Measurements from ENCODE around the gene EFR3B.

EFR3B gene

DNA sequence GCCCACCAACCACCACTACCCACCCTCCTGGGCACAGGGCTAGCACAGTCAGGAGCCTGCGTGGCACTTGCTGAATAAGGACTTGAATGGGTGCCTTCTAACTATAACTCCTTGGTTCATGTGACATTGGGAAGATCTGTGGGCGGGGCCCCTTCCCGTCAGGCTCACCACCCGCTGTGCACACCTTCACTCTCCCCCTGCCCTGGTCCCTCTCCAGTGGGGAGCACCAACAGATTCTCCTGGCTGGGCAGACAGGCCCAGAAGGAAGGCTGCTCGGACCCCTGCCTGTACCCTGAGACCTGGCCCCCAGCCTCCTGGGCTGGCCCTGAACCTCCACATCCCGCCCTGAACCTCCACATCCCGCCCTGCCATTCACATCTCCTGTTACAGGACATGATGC lies 159.9 kb downstream of the EFR3B start:
- no peak for TF ChIP-seq ZNF274 (IDR thresholded peaks at IDR 0.05; ENCODE audit: low read depth, low read length)
- no peak overlapping the region for H3K4me3 ChIP-seq (ENCODE audit: low read length)

DNA sequence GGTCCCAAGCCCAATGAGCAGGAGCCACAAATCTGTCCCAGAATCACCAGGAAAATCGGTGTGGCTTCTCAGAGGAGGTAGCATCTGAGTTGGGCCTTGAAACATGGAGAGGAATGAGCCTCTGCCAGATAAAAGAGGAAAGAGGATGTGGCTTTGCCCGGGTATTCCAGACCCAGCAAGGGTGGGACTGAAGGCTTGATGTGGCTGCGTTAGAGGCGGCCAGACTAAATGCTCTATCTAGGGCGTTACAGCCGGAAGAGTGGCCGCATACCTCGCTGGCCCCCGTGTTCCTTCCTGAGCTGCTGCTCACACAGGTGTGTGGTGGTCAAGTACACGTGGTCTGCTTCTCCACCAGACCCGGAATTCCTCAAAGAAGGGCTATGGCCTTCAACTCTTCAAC lies 160.4 kb downstream of the EFR3B start:
- no peak overlapping the region for H3K4me3 ChIP-seq (ENCODE audit: low read length)
- no peak for TF ChIP-seq ZNF274 (IDR thresholded peaks at IDR 0.05; ENCODE audit: low read depth, low read length)

DNA sequence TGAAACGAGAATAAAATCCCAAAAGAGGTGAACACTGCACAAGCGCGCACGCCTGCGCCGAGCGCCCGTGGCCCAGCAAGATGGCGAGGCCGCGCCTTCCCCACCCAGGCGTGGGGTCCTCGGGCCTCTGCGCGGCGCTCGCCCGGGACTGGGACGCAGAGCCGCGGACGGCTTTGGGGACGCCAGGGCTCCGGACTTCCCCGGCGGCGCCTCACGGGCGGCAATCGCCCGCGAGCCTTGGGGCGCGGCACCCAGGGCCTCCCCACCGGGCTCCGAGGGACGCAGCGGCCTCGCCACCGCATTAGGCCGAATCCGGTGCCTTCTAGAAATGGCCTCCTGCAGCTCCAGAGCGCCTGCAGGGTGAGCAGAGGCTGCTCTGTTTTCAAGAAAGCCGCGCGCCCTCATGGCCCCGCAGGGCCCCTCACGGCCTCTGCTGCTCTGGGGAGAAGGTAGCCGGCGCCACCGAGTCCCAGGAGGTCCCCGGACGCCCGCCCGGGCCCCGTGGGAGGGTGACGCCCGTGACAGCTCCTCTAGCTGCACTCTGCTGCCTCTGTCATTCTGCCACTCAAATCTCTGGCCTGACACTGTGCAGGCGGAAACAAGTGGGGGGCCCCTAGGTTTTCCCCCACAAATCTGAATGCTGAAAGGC lies 162.4 kb downstream of the EFR3B start:
- H3K4me3 ChIP-seq (ENCODE audit: low read length) = peak overlapping the region; percentile 24; the same call in 1 of the 2 replicates
- no peak for TF ChIP-seq ZNF274 (IDR thresholded peaks at IDR 0.05; ENCODE audit: low read depth, low read length)

DNA sequence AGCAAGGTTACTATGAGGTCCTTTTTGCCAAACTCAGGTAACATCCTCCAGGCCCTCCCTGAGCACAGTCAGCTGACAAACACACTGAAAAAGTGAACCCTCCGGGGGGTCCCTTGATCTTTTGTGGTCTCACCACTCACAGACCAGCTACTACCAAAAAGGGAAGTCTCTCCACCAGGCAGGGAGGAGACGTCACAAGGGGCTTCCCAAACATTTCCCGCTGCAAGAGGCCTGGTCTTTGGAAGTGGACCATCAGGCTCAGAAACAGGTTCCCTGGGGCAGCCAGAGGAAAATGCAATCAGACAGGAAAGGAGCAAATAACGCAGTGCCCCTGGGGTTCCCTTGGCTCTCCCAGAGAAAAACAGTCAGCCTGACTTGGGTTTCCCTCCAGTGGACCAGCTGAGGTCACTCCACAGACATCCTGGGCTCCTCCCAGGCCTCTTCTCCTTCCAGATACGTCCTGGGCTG lies 165.2 kb downstream of the EFR3B start:
- no peak overlapping the region for H3K4me3 ChIP-seq (ENCODE audit: low read length)
- no peak for TF ChIP-seq ZNF274 (IDR thresholded peaks at IDR 0.05; ENCODE audit: low read depth, low read length)
